Germinal center (tissue), 1 donor: ENCODE results near the gene CBX4.
"Not testable (repeated sequence)": the region's sequence is repeated elsewhere in the genome, so short reads cannot be mapped to it uniquely, and the experiment has no call there.

Experiments used
- DNase-seq: peaks from one replicate; pipeline ENCODE4 v3.0.0; 2012; ENCODE audit warnings: mixed read lengths, low spot score

CBX4 gene

DNA sequence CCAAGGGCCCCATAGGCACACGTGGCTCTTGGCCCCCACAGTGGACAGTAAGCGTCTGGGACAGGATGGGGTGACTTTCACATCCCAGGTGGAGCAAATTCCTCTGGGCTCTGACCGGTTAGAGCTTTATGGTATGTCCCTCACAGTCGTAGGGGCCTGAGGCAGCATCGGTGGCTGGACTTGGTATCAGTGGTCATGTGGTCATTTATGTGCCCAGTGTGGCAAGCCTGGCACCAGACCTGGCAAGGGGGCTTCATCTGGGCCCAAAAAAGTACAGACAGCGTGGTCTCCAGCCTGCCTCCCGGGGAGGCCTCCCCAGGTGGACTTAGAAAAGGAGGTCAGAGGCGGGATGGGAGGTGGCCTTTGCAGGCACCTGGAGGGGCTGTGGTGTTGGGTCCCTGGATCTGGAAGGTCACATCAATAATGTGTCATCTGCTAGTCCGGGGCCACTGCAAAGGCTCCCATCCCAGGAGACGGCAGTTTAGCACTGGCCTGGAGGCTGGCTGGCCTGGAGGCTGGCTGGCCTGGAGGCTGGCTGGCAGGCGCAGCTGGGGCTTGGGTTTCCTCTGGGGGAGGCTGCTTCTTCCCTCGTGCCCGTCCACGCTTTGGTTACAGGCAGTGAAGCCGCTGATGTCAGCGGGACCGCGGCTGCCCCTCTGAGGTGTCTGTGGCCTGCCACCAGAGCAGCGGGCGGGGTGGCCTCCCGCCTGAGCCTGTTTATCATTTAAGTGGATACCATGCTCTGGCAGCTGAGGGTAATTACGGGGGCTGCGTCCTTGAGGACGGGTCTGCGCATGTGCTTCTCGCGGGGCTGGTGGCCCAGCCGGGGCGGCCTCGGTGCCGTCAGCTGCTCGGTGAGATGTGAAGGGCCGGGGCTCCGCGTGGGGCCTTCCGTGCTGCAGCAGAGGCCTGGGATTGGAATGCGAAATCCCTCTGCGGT is 20.7 kb upstream of the CBX4 start:
- no peak for DNase-seq

GRCh38 chr17:79857095-79857494 is 17.9 kb upstream of the CBX4 start:
- DNase-seq = no peak

DNA sequence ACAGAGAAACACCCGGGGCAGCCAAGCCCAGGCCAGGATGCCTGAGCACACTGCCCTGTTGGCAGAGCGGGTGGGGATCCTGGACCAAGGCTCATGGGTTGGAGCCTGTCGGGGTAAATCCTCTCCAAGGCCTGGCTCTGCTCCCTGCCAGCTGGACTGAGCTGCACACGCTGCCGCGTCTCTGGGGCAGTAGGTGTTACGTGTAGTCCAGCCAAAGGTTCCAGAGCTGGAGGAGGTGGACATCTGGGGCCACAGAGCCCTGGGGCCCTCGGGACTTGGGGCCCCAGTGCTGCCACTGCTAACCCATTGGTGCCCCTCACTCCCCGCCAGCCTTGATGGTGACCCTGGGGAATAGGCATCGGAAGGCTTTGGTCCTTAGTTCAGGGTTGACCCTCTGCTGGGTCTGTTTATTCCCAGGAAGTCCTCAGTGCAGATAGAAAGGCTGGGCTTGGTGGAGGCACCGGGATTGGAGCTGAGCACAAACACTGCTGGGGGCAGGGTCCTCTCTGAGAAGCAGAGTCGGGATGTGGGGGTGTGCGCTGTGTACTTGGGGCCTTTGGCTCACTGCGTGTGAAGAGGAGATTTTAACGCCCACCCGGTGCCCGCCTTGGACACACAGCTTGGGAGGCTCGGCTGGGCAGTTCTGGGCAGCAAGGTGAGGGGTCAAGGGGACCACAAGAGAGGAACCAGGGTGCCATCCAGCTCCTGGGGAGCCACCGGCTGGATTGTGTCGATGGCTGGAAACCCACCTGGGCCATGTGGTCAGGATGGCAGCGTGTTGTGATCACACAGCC is 16.3 kb upstream of the CBX4 start:
- no peak for DNase-seq

- DNase-seq = no peak
Measured at GRCh38 chr17:79854080-79855060, 15.1 kb upstream of the CBX4 start.

- not testable (repeated sequence) for DNase-seq
Measured at GRCh38 chr17:79853168-79853567, 13.9 kb upstream of the CBX4 start.

DNA sequence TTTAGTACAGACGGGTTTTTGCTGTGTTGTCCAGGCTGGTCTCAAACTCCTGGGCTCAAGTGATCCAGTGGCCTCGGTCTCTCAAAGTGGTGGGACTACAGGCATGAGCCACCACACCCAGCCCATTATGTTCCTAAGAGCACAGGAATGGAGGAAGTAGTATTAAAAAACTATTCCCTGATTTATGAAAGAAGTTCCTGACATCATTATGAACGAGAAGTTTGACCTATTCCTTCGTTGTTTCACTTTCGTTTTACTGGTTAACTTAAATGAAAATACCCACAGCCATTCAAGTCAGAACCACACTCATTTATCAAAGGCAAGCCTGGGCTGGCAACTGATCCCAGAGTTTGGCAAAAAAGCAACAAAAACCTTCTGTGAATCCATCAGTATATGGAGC is 13.5 kb upstream of the CBX4 start:
- DNase-seq = no peak

DNA sequence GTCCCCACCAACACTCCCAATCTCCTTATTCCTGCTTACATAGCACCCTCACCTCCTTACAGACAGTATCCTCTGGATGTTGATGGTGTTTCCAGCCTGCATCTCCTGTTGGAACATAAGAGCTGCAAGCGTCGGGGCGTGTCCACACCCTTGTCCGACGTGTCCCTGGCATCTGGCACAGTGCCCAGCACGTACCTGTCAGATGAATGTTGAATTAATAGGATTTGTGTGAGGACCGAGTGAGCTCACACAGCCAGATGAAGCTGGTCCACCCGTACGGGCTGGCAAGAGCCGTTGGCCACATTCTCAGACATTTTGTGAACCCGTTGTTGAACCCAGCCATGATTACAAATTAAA is 12.2 kb upstream of the CBX4 start:
- no peak for DNase-seq

GRCh38 chr17:79850571-79851460 is 11.6 kb upstream of the CBX4 start:
- DNase-seq = no peak

DNA sequence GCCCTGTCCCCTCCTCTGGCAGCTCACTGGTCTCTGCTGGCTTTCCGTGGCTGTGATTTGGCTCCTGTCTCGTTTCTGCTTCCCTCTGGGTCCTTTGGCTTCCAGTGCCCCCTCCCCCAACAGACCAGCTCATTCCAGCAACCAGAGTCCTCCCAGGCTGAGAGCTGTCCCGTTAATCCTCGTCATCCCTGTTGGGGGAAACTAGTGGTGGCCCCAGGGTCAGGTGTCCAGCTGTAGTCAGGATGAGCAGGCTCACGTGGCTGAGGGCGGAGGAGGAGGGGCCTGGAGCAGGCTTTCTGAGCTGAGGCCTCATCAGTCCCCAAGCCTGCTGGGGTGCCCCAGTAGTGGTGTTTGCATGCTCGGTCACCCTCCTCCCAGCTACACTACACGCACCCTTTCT is 10.7 kb upstream of the CBX4 start:
- DNase-seq = no peak

DNA sequence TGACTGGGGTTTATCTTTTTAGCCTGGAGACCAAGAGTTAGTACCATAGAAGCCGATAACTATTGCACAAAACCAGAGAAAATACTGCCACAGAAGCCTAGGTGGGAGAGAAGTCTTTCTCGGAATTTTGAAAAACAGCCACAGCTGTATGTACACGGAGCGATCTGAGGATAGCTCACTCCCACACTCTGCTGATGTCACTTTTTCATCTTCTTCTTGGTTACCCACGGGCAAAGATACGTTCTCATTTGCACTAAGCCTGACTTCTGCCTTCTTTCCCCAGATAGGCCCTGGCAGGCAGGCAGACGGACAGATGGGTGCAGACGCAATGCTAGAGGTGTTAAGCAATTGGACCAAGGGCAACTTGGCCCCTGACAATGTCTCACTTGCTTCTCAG is 9.1 kb upstream of the CBX4 start:
- DNase-seq = no peak

DNA sequence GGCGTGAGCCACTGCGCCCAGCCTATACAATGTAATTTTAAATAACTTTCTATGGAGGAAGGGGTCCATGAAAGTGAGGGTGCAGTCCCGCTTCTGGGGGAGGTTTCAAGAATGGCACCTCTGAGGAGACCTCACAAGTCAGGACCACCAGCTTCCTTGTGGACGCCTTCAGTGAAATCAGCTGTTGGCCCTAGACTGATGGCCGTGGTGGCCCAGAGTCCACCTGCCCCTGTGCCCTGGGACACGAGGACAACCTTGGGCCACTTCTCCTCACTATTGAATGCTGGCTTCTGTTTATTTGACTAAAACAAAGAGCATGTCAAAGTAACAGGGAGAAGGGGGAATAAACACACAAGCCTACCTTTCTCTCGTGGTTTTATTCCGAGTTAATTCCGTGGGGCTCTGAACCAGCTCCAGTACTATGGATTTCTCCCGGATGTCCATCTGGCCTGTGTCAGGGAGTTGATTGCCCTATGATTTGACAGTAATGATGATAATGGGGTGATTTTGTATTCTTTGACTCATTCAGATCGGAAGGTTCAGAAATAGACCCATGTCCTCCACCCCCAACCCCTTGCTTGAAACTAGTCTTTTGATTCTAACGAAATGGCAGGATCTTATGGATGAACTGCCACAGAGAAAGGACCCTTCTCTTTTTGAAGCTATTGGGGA is 8.6 kb upstream of the CBX4 start:
- DNase-seq = no peak

DNA sequence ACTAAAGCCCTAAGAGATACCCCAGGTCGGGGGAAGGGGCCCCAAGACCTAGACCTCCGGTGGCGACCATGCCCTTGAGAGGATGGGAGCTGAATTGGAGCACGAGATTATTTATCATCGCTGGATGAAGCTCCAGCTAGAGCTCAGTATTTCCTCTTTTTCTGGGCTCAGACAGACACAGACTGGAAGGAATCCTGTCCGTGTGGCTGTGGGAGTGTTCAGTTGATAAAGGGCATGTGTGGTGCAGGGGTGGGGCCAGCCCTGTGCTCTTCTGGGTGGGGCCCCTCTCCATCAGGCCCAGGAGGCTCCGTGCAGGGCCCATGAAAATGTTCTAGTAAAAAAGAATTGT is 6.3 kb upstream of the CBX4 start:
- no peak for DNase-seq

DNA sequence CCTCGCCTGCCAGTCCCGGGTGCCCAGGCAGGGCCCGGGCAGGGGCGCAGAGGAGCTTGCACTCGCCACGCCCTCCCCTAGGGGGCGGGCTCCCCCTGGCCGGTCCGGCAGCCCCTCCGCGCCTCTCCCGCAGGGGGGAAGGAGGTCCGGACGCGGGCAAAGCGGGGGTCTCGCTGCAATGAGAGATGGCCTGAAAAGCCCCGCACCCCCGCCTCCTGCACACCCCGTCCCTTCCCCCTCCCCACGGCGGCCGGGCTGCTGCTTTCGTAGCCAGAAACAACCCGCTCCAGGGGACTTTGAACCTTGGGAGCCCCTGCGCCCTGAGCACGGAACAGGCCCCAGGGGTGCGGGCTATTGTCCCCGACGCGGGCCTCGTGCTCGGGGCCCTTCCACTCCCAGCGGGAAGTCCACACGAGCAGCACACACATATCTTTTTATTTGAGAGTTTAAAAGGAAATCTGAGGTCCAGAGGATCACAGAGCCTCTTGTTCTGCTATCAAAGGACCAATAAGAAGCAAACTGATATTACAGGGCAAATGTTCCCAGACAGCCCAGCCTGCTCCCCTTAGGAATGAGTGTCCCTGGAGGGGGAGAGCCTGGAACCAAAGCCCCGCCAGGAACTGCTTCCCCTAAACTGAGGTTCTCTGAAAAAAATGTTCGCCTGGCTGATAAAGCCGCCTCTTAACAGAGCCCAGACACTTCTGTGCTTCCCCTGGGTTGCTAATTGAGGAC is 5.8 kb upstream of the CBX4 start:
- peak; percentile 86 for DNase-seq

DNA sequence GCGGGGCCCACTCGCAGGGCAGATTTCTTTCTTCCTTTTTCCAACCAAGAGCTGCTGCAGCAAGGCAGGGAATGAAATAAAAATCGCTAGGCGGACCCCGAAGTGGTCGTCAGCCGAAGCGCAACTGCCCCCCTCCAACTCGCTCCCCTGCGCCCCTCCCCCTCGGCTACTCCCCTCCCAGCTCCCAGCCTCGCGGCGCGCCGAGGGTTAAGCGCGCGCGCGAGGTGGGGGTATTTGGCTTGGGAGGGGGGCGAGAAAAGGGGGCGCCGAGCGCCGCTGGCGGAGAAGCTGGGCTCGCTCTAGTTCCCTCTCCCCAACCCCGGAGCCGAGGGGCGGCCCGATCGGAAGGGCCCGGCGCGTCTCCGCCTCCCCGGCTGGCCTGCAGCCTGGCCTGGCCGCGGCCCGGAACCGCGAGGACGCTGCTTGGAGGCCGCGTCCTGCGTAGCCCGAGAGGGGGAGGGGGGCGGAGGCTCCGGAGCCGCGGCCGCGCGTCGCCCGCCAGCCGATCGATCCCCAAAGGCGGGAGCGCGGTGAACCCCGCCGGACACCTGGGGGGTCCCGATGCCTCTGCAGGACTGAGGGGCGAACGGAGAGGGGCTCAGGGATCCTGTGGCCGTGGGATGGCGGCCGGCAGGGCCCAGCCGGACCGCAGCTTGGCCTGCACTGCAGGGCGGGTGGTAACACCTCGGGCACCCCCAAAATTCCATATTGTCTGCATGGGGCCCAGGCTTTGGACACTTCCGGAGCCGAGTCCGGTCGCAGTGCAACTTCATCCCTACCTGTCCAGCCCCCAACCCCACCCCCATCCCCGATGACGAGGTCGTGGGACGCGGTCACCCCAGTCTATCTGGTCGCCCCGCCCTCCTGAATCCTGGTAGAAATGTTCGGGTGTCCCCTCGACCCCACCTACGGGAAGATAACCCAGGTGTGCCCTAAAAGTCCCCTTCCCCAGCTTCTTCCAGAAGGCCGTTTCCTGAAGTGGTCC is 4.9 kb upstream of the CBX4 start:
- DNase-seq = no peak

- no peak for DNase-seq
Measured at GRCh38 chr17:79843474-79843815, 4.2 kb upstream of the CBX4 start.

- DNase-seq = no peak
Measured at GRCh38 chr17:79842656-79843473, 3.6 kb upstream of the CBX4 start.

DNA sequence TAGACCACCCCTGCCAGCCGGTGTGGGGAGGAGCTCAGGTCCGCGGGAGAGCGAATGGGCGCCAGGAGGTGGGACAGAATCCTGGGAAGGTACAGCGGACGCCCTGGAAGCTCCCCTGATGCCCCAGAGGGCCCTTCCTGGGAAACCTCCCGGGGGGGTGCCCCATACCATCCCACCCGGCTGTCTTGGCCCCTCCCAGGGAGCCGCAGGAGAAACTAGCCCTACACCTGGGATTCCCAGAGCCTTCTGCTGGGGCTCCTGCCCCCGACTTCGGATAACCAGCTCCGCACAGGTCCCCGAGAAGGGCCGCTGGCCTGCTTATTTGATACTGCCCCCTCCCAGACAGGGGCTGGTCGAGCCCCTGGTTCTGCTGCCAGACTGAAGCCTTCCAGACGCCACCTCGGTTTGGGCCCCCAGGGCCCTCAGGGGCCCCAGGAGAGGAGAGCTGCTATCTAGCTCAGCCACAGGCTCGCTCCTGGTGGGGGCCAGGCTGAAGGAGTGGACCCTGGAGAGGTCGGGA is 3.0 kb upstream of the CBX4 start:
- no peak for DNase-seq
